Measurements from ENCODE around the gene NUP85. TPM values are rescaled to one million over a fixed set of nuclear protein-coding genes. Genes with fewer than 3 reads are reported as not detected.

NUP85 gene
- total RNA-seq, 1 experiment from 2014 or later = 95.6 TPM

DNA sequence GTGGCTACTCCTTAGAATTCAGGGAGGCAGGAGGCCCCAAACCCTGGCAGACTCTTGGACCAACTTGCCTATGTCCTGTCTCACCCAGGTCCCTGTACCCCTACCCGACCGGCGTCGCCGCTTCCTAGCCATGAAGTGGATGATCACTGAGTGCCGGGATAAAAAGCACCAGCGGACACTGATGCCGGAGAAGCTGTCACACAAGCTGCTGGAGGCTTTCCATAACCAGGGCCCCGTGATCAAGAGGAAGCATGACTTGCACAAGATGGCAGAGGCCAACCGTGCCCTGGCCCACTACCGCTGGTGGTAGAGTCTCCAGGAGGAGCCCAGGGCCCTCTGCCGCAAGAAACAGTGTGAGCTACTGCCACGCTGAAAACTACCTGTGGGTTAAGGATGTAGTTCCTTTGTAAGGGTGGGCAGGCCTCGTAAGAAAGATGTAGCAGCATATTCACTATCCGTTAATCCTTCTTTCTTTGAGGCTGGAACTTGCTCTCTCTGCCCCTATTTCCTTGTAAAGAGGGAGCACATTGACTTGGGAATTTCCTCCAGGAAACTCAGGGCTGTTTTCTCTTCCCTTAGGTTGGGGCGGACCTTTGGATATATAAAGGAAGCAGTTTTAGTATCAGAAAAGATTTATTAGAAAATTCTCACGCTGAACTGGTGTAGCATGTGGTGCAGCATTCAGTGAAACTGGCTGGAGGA lies 60.3 kb downstream of the NUP85 start:
- no TSS peak for BruUV-seq (replicated peaks)
- POLR2A ChIA-PET (ENCODE audit: unreplicated experiment) = no interaction called here
- CTCF ChIA-PET = no interaction called here
- H3K79me2 ChIP-seq (ENCODE audit: low read length) = peaks cover 35% of the 10 kb centered on the region
- H3K4me1 ChIP-seq (ENCODE audit: insufficient read depth, low read length) = peaks cover 17% of the 10 kb centered on the region
- no peak overlapping the region for H3K9ac ChIP-seq (ENCODE audit: low read length)
- intact Hi-C loops (cut with micrococcal nuclease) = no loop called here
- H3K27me3 ChIP-seq (ENCODE audit: low read length) = no peaks in the 10 kb centered on the region
- H2AFZ ChIP-seq (ENCODE audit: low read length) = no peak overlapping the region
- H4K20me1 ChIP-seq (ENCODE audit: low read length) = no peaks in the 10 kb centered on the region
- no peaks in the 10 kb centered on the region for H3K9me2 ChIP-seq (replicated peaks; ENCODE audit: low read length)
- peaks cover 4% of the 10 kb centered on the region for H3F3A ChIP-seq (ENCODE audit: low read length, unreplicated experiment)
- peaks cover 21% of the 10 kb centered on the region for H3K36me3 ChIP-seq (ENCODE audit: low read depth, low read length)
- ATAC-seq (no peak), DNase-seq (no peak)
- H3K27ac ChIP-seq (ENCODE audit: low read length) = no peak overlapping the region
- no peak overlapping the region for H3K4me3 ChIP-seq (ENCODE audit: low read length)
- H3K9me3 ChIP-seq (ENCODE audit: low read length) = no peaks in the 10 kb centered on the region
- TF ChIP-seq EZH2 (IDR thresholded peaks at IDR 0.05; ENCODE audit: low read length, unreplicated experiment) (no peak), EZH2phosphoT487 (IDR thresholded peaks at IDR 0.05; ENCODE audit: borderline replicate concordance, low read length) (no peak), CTCF (conservative IDR thresholded peaks at IDR 0.05; ENCODE audit: low read depth, low read length) (no peak)
- no peak overlapping the region for H3K4me2 ChIP-seq (ENCODE audit: low read length)

DNA sequence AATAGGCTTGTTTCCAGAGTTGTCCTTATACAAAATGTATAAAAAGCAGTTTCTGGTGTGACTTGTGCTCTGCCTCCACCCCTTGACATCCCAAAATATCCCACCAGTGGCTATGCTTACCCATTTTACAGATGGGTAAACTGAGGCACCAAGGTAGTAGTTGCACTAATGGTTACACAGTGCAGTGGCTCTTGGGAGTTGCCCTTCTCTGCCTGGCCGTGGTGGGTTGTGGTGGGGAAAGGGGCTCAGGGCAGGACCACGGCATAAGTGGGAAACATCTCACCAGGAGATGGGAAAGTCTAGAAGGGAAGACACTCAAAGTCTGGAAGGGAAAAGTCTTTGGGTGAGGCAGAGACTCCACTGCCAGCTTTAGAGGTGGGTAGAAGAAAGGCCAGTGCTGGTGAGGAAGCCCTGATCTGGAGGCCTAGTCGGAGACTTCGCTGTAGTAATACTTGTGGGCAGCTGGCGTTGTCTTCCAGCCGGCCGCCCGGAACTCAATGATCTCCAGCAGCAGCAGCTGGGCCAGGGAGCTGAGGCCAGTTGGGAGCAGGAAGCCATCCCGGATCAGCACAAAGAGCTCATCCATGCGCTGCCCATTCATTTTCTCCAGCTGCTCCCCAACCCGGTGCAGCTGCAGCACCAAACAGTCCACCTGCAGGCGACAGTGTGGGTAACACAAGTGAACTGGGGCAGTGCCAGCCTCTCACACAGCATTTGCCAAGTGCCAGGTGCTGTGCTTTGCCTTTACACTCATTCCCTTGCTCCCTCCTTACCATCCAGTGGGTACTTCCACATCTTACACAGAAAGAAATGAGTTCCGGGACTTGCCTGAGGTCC lies 61.1 kb downstream of the NUP85 start:
- ChIA-PET CTCF (no interaction called here), POLR2A (ENCODE audit: unreplicated experiment) (no interaction called here)
- Histone ChIP-seq H4K20me1 (ENCODE audit: low read length) (no peaks in the 10 kb centered on the region), H3K9ac (ENCODE audit: low read length) (no peak overlapping the region), H3K36me3 (ENCODE audit: low read depth, low read length) (peaks cover 21% of the 10 kb centered on the region), H3K9me2 (replicated peaks; ENCODE audit: low read length) (no peaks in the 10 kb centered on the region), H3K27me3 (ENCODE audit: low read length) (no peaks in the 10 kb centered on the region), H3K4me1 (ENCODE audit: insufficient read depth, low read length) (peaks cover 17% of the 10 kb centered on the region), H3K79me2 (ENCODE audit: low read length) (peaks cover 29% of the 10 kb centered on the region), H3K27ac (ENCODE audit: low read length) (no peak overlapping the region), H2AFZ (ENCODE audit: low read length) (no peak overlapping the region), H3F3A (ENCODE audit: low read length, unreplicated experiment) (peaks cover 4% of the 10 kb centered on the region), H3K9me3 (ENCODE audit: low read length) (no peaks in the 10 kb centered on the region), H3K4me2 (ENCODE audit: low read length) (no peak overlapping the region), H3K4me3 (ENCODE audit: low read length) (no peak overlapping the region)
- intact Hi-C loops (cut with micrococcal nuclease) = no loop called here
- BruUV-seq (replicated peaks) = no TSS peak
- ATAC-seq (no peak), DNase-seq (no peak)
- no peak for TF ChIP-seq EZH2 (IDR thresholded peaks at IDR 0.05; ENCODE audit: low read length, unreplicated experiment)
- no peak for TF ChIP-seq EZH2phosphoT487 (IDR thresholded peaks at IDR 0.05; ENCODE audit: borderline replicate concordance, low read length)
- no peak for TF ChIP-seq CTCF (conservative IDR thresholded peaks at IDR 0.05; ENCODE audit: low read depth, low read length)

- peaks cover 4% of the 10 kb centered on the region for H3F3A ChIP-seq (ENCODE audit: low read length, unreplicated experiment)
- no peaks in the 10 kb centered on the region for H4K20me1 ChIP-seq (ENCODE audit: low read length)
- H3K4me2 ChIP-seq (ENCODE audit: low read length) = no peak overlapping the region
- intact Hi-C loops (cut with micrococcal nuclease) = no loop called here
- H3K9me2 ChIP-seq (replicated peaks; ENCODE audit: low read length) = no peaks in the 10 kb centered on the region
- POLR2A ChIA-PET (ENCODE audit: unreplicated experiment) = no interaction called here
- H2AFZ ChIP-seq (ENCODE audit: low read length) = no peak overlapping the region
- no peaks in the 10 kb centered on the region for H3K27me3 ChIP-seq (ENCODE audit: low read length)
- TF ChIP-seq EZH2 (IDR thresholded peaks at IDR 0.05; ENCODE audit: low read length, unreplicated experiment) = no peak
- H3K4me3 ChIP-seq (ENCODE audit: low read length) = no peak overlapping the region
- no TSS peak for BruUV-seq (replicated peaks)
- H3K79me2 ChIP-seq (ENCODE audit: low read length) = peaks cover 31% of the 10 kb centered on the region
- peaks cover 20% of the 10 kb centered on the region for H3K4me1 ChIP-seq (ENCODE audit: insufficient read depth, low read length)
- no peak for DNase-seq
- no peaks in the 10 kb centered on the region for H3K9me3 ChIP-seq (ENCODE audit: low read length)
- no peak overlapping the region for H3K9ac ChIP-seq (ENCODE audit: low read length)
- H3K27ac ChIP-seq (ENCODE audit: low read length) = no peak overlapping the region
- no peak for ATAC-seq
- CTCF ChIA-PET = interaction anchor here (0.6 kb wide), 1 partner anchor 118 kb away, joined by 6 read pairs; no protein-coding TSS in a partner anchor
- peaks cover 21% of the 10 kb centered on the region for H3K36me3 ChIP-seq (ENCODE audit: low read depth, low read length)
Measured at GRCh38 chr17:75267153-75267410, 61.6 kb downstream of the NUP85 start.
